Fibroblast of skin of scalp (primary cell): ENCODE data around the gene NUP210L. TPM values are rescaled to one million over a fixed set of nuclear protein-coding genes. Genes with fewer than 3 reads are reported as not detected.

ENCODE experiments used
- DNase-seq: peaks from one replicate; pipeline ENCODE4 v3.0.0-alpha.2; 2013
- polyA plus RNA-seq, 2 experiments: library from polyadenylated mRNA; unstranded; fragments of 120-200 nt; gene quantifications; one replicate each; pipeline ENCODE4 v1.2.1, GENCODE V29; 2013; ENCODE audit not compliant: insufficient read length in 2 of 2

The NUP210L gene
- polyA plus RNA-seq (2013, experiment 1 of 2; ENCODE audit: insufficient read length) = not detected
- 0.06 TPM for polyA plus RNA-seq (2013, experiment 2 of 2; ENCODE audit: insufficient read length)

DNA sequence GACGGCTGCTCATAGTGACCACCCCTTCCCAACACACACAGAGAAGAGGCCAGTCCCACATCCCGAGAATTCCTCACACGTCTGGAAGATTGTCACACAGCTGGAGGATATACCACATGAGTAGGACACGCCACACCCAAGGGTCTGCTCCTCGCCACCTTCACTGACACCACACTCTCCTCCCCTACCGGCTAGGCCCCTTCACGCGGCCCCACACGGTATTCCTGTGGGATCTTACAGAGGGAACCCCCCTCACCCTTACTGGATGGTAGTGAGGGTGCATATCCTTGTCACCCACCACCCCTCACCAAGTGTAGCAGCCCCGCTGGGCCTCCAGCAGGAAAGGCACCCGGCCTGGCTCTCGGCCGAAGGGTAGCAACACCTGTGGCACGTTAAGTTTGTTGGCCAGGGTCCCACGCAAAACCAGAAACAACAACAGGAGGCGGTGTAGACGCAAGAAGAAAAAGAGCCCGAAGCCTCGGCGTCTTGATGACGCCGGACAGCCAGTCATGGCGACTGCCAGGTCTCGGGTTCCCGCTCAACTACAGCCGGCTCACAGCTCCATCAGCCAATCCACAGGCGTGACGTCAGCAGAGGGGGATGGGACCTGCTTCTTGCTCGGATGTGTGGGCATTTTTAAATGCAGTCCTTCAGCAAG lies at the start of gene NUP210L:
Gene NUP210L, minus strand, starts transcription at position 540 of the 658 bp plus-strand sequence.
- DNase-seq = peak; percentile 12

DNA sequence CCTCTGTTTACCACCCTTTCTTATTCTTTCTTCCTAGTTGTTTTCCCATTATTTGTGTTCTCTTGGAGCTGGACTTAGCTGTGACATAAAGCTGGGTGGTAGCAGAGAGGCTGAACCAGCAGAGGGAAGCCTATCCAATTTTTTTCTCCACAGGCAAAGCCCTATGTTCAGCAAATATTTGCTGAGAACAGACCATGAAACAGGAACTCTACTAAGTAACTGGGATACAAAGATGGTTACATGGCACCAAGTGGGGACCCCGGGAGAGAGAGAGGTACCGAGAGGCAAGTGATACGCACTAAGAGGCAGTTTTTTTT lies 44.6 kb upstream of the NUP210L start:
- DNase-seq = no peak

DNA sequence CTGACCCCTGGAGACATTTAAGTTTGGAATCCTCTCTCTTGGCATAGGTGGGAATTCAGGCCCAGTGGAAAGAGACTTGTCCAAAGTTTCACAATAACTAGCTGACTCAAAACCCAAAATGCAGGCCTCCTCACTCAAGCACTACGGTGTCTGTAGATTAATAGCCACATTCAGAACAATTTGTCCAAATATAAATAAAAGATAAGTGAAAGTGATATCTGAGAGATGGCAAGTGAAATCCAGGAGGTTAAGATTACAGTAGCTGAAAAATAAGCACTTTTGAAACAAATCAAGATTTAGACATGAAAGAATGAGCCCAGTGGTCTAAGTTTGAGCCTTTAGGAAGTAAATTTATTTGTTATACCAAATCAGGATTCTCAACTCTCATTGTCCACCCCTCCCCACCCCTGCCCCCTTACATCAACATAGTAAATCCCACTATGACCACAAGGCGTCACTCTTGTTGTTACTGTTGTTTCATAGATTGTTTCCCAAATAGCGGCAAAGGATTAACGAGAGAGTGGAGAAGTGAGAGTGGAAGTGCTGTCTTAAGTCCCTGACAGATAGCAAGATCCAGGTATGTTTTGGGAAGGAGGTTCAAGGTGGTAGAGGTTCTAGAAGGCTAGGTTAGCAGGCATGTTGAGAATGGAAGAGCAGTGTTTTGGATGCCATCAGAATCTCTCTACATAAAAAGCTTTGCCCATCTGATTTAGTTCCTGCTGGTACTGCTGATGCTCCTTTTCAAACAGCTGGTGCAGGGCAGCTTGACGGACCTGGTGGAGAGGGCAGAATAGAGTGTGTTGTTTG lies 44.1 kb upstream of the NUP210L start:
- peak; percentile 64 for DNase-seq

DNA sequence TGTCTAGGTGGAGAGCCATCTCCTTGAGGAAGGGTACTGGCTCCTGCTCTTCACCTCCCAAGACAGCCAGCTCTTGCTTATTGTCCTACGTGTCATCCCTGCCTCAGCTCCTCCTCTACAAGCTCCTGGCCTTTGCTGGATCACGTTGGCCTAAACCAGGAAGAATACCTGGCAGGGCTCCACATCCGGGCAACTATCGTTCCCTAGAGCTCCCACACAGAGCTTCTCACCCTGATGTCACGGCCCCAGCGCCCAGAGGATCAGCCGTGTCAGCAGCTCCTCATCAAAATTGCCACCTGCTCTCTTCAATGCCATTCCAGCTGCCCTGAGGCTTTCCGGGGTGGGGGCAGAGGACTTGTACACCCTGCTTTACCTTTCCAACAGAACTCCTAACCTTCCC lies 38.9 kb upstream of the NUP210L start:
- no peak for DNase-seq

DNA sequence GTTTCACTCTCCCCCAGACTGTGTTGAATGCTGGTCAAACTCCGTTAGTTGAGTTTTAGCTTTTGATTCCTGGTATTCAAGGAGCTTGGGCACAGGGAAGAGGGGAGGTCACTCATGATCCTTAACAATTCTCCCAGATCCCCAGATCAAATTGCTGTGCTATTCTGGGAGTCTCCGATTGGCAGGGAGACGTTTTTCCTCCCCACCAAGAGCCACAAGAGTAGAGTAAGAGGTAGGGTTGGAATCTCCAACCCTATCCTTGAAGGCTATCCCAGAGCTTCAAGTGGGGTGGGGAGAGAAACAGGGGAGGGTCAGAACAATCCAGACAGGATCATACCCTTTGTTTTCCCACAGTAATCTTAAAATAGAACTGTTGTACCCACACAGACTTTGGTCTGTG lies 37.6 kb upstream of the NUP210L start:
- no peak for DNase-seq

DNA sequence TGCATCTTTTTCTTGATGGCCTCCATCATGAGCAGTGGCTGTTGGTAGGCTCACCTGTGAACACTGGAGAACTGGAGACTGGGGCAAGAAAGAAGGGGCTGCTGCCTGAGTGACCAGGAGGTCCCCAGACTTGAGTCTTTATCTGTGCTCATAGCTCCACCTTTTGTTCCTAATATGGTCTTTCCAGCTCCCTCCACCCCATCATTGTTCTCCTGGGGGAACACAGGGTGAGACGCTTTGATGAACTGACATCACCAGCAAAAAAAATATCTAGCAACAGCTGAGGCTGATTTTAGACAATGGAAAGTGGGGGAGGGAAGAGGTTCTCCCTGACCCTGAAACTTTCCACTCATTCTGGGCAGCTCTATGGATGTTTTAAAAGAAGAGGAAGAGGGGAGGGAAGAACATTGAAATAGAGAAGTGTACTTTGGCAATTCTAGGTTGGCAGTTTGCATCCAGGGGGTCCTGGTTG lies 37.2 kb upstream of the NUP210L start, which contains the start of gene TPM3:
Gene TPM3, minus strand, starts transcription at position 111 of the 472 bp plus-strand sequence. Its CDS starts 82 bp downstream, at position 29.
- no peak for DNase-seq

DNA sequence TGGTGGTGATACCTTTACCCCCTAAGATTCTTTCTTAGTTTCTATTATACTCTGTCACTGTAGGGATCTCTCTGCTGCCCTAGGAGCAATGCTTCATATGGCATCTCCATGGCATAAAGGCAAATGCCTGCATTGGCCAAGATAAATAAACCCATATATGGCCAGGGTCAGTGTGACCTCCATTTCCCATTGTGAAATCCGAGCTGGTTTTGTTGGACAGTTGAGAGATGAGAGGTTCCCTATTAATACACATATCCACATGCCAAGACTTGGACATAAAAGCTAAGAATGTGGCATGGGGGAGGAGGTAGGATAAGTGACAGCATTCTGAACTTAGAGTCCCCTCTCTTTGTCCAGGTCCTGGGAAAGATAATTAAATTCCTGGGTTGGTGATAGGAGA lies 35.7 kb upstream of the NUP210L start:
- DNase-seq = no peak

DNA sequence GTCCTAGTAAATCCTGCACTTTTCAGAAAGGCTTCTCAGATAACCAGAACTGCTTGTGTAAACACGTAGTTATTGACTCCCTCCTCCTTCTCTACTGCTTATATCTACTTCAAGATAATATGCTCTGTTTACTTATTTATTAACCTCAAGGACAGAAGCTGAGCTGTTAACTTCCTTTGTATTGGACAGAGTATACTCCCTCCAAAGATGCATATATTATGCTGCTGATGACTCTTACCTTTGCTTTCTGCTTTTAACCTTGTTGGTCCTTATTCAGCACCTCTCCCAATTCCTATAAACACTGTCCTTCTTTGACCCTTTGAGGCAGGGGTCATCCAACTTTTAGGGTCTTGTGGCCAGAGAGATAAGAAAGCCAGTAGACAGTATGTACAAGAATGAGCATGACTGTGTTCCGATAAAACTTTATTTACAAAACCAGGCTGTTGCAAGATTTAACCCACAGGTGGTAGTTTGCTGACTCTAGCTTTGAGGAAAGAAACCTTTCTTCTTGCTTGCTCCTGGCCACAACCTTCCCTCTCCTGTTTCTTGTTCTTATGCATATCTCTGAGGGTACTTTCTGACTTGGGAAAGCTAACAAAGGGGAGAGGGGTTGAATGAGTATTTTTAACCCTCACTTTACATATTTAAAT lies 32.1 kb upstream of the NUP210L start:
- DNase-seq = no peak

DNA sequence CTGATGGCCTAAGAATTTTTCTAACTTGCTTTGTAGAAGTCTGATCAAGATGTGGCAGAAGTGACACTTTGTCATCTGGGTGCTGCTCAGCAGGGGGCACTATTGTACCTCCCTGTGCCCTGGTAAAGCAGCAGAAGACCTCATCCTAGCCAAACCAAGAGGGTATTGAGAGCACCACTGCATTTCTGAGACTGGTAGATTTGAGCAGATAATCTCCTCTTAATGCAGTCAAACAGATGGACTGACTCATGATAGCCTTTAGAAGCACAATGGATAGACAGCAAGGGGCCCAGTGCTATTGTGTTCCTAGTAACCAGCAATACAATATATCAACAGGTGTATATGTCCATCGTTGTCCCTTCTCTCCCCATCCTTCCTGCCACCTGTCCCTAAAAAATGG lies 31.3 kb upstream of the NUP210L start:
- DNase-seq = peak; percentile 13

DNA sequence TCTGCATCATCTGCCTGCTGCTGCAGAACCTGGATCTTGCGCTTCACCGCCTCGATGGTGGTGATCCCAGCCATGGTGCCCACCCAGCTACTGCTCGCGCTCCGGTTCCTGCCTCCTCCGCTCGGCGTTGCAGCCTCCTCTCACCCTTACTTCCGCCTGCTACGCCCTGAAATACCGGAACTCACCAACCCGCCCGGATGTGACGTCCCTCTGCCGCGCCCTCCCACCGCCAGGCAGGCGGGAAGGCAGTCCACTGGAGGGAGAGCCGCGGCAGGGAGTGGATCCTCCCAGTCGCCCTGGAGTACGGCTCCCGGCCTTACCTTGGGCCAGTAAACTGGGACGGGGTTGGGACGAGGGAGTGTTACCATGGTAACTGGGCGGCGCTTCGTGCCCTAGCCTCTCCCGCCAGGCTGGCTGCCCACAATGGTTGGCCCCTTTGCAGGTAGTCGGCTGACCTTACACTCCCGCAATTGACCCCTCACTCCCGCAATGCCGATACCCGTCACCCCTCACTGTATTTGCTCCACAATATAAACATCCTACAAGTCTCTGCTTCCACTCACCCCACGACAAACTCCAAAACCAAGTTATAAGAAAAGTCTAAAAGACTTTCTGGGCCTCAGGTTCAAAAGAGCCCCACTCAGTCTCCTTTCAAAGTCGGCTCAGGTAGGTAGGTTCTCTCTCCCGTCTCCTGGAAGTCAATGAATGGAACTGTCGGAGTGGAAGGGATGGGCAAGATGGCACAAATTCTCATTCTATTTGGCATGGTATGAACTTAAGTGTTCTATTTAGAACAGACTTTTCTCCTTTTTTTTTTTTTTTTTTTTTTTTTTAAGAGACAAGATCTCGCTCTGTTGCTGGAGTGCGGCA lies 28.4 kb upstream of the NUP210L start:
- peak; percentile 96 for DNase-seq

DNA sequence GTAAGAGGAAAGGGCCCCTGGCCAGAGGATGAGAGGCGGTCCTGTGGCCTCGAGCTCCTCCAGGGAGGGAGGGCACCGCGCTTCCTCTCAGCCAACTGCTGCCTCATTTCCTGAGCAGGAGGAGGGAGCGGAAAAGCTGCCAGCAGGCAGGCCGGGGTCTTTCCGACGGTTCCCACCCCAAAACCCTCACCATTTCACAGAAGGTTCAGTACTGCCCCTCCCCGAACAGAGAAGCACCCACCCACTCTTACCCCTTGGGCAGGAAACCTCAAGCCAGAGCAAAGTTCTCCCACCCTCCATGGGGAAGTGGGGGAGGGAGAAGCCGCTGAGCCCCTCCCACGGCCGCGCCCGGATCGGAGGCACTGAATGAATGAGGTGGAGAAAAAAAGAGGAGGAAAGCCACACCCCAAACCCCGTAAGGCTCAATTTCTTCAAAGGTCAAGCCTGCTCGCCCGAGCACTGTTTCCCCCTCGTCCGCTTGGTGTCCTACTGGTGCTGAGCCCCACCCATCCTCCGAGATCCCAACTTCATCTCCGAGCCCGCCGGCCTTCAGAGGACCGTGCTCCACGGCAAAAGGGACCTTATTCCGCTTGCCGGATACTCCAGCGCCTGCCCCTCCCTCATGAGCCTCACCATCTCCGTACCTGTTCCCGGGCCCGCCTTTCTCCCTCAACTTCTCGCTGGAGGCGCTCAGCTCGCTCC lies 27.6 kb upstream of the NUP210L start:
- peak; percentile 56 for DNase-seq

DNA sequence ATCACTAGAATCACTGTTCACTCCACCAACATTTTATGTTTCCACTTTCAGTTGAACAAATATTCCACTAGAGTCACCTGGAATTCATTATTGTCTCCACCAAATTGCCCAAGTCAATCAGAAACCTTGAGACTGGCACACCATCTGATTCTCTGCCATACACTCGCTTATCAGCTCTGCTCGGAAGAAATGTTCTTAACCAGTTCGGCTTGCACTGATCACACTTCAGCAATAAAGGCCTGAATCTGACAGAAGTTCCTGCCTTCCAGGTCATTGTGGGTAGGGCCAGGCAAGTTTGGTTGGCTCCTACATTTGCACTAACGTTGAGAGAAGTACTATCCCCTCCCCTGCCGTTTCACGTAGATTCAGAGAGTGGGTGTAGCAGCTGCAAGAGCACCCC lies 27.1 kb upstream of the NUP210L start:
- DNase-seq = no peak

DNA sequence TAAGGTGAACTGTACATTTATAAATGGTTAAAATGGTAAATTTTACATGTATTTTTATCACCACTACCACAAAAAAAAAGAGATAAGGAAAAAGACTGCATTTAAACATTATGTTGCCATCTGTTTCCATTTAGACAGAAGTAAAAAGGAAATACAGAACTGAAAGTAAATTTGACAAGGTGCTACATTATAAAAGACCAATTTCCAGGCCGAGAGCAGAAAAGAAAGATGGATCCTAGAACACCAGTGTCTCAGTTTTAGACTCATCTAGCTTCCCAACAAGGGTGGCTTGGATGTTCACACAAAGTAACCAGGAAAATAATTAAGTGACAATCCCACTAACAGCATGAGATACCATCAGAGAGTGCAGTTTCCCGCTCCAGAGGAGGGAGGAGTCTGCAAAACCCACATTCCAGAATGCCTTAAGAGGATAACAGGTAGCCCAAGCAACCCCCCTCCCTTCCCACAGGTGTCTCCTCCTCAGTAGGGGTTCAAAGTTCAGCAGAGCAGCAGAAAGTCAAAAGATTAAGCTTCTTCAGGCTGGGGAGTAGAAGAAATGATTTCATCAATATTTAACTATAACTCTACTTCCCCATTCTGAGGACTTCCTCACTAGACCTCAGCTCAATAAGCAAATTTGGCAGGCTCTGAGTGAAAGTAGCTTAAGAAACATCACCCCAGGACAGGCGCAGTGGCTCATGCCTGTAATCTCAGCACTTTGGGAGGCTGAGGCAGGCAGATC lies 25.2 kb upstream of the NUP210L start:
- DNase-seq = no peak

DNA sequence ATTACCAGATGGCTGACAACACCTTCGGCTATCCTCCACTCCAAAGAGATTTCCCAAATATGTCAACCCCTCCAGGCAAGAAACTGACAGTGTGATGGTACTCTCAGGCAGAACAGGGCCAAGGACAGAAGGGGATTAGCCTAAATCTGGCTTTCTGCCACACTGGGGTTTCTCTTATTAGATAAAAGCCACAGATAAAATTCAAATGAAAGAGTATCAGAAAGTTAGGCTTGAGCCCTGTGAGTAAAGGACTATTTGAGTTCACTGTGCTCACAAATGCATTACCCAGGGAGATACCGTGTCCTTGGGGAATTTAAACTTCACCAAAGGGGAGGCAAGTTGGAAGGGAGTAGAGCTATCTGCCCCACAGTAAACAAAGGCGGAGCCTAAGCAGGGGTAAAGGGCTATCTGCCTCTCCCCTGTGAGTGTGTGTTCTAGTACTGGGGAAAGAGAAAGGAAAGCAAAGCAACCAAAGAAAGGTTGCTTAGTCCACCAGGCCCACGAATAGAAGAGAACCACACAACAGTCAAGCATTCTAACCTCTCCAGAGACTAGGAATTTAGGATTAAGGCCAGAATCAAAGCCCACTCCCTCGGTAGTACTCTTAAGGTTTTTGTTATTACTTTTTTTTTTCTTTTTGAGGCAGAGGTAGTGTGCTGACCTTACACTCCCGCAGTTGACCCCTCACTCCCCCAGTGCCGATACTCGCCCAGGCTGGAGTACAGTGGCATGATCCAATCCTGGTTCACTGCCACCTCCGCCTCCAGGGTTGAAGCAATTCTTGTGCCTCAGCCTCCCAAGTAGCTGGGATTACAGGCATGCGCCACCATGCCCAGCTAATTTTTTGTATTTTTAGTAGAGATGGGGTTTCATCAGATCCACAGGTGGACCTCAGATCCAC lies 24.3 kb upstream of the NUP210L start:
- no peak for DNase-seq

DNA sequence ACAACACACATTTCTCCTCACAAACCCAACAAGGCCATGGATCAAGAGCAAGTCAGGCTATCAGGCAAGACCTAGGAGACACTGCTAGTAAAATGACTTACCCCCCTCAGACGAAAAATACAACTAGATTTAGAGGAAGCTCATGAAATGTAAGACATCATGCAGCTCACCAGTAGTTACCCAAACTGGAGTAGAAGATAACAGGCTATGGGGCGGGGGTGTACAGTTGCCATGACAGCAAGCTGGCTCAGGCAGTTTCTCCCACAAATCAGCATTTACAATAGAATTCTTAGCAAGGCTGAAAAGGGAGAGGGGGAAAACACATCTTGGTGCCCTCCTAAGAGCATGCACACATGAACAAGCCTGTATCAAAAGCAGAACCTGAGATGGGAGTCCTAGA lies 23.1 kb upstream of the NUP210L start:
- DNase-seq = no peak

DNA sequence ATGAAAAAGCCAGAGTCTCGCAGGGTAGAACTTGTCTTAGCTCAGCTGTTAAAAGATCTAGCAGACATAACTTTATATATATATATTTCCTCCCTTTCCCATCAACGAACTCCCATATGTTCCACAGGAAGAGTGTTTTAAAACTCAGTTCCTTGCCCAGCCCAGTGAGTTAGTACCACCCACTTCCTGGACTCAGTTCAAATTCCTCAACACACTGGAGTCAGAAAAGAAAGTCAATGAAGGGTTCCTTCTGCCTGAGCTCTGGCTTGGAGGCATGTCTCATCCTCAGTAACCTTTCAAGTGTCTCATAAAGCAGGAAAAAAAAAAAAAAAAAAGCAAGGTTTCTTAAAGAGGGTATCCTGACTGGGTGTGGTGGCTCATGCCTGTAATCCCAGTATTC lies 21.5 kb upstream of the NUP210L start:
- peak; percentile 73 for DNase-seq

DNA sequence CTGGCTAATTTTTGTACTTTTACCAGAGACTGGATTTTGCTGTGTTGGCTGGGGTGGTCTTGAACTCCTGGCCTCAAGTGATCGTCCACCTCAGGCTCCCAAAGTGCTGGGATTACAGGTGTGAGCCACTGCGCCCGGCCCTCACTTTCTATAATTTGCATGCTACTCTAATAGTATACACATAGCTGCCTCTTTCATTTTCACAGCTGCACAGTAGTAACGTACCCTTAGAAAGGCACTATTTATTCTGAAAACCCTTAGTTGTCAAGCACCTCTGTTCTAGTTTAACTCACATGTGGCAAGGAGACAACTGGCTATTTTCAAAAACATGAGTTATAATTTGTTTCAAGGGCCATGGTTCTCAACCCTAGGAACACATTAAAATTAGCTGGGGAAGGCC lies 19.8 kb upstream of the NUP210L start:
- no peak for DNase-seq

DNA sequence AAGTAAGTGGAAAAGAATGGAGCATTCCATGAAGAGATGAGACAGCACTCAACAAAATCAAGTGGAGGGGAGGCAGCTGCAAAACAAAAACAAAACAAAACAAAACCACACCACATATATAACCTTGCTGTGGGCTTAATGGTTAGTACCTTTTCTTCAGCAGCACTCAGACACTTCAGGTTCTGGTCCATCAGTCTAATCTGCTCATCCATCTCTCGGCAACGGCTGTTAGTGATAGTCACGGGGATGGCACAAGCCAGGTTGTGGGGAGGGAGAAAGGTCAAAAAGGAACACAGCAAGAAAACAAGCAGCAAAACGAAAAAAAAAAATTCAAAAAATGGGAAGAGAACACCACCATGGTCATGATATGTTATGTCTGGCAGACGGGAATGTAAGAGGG lies 17.0 kb upstream of the NUP210L start:
- no peak for DNase-seq

DNA sequence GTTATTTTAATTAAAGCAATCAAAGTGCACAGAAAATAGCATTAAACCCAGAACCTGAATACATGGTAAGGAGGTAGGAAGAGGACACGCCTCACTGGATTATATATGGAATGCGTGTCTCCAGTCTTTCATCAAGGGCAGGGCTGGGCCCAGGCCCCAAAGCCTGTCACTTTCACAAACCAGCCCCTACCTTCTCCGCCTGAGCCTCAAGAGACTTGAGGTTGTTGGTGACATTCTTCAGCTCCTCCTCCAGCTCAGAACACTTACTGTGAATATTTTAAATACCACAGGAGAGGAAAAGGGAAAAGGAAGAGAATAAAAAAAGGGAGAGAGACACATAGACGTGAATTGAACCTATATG lies 16.3 kb upstream of the NUP210L start:
- no peak for DNase-seq
